SU-DHL-6 (cell line): ENCODE measurements around the gene RAB39A.

ENCODE experiments used
- CTCF ChIP-seq: fragments of 200-600 bp; sonication (generic); IDR thresholded peaks from one replicate; pipeline ENCODE4 v1.5.1; 2017; ENCODE audit warnings: antibody characterized with exemption, mild to moderate bottlenecking, low read length, moderate library complexity; ENCODE audit not compliant: insufficient read depth, poor library complexity, severe bottlenecking
- EZH2phosphoT487 ChIP-seq: fragments of 200-600 bp; sonication (generic), shearing (Covaris generic); conservative IDR thresholded peaks from 2 replicates; pipeline ENCODE4 v1.6.1; 2018; ENCODE audit warnings: mild to moderate bottlenecking, antibody characterized with exemption, low read length, moderate library complexity, mixed read lengths

- no peak for TF ChIP-seq CTCF
- TF ChIP-seq EZH2phosphoT487 = no peak
Observed at GRCh38 chr11:107915229-107915628, 13.0 kb upstream of the RAB39A start.
